ENCODE measurements around the gene ERC2.

ERC2 gene

GRCh38 chr3:55654123-55654760 lies 814.0 kb downstream of the ERC2 start:
- DNase-seq: no peak

GRCh38 chr3:55651011-55651410 lies 817.3 kb downstream of the ERC2 start:
- no peak for DNase-seq

- DNase-seq: no peak
Observed at GRCh38 chr3:55650011-55650410, 818.3 kb downstream of the ERC2 start.

GRCh38 chr3:55649554-55649953 lies 818.7 kb downstream of the ERC2 start:
- no peak for DNase-seq

- DNase-seq: no peak
Observed at GRCh38 chr3:55648591-55649318, 819.5 kb downstream of the ERC2 start.

GRCh38 chr3:55647670-55648069 lies 820.6 kb downstream of the ERC2 start:
- no peak for DNase-seq

GRCh38 chr3:55647063-55647462 lies 821.2 kb downstream of the ERC2 start:
- no peak for DNase-seq

- no peak for DNase-seq
Observed at GRCh38 chr3:55646121-55646520, 822.1 kb downstream of the ERC2 start.

GRCh38 chr3:55645422-55645821 lies 822.8 kb downstream of the ERC2 start:
- no peak for DNase-seq

- DNase-seq: no peak
Observed at GRCh38 chr3:55643283-55643682, 825.0 kb downstream of the ERC2 start.

- DNase-seq: peak; percentile 12
Observed at GRCh38 chr3:55641964-55642363, 826.3 kb downstream of the ERC2 start.

GRCh38 chr3:55639896-55640765 lies 828.1 kb downstream of the ERC2 start:
- peak; percentile 53 for DNase-seq

- no peak for DNase-seq
Observed at GRCh38 chr3:55639143-55639542, 829.1 kb downstream of the ERC2 start.

- no peak for DNase-seq
Observed at GRCh38 chr3:55637906-55638638, 830.2 kb downstream of the ERC2 start.

GRCh38 chr3:55636300-55637195 lies 831.7 kb downstream of the ERC2 start:
- no peak for DNase-seq

- DNase-seq: peak; percentile 60
Observed at GRCh38 chr3:55634345-55634744, 833.9 kb downstream of the ERC2 start.

GRCh38 chr3:55633333-55633732 lies 834.9 kb downstream of the ERC2 start:
- DNase-seq: no peak

GRCh38 chr3:55631766-55632331 lies 836.4 kb downstream of the ERC2 start:
- peak; percentile 46 for DNase-seq

- DNase-seq: no peak
Observed at GRCh38 chr3:55630921-55631299, 837.4 kb downstream of the ERC2 start.

- no peak for DNase-seq
Observed at GRCh38 chr3:55630280-55630920, 837.9 kb downstream of the ERC2 start.

GRCh38 chr3:55629432-55629831 lies 838.8 kb downstream of the ERC2 start:
- DNase-seq: peak; percentile 76

Data from NCI-H226 (cell line).